GM19463 (cell line): ENCODE results near the gene CREB5.
"Not testable (repeated sequence)": the region's sequence is repeated elsewhere in the genome, so short reads cannot be mapped to it uniquely, and the experiment has no call there.

Experiments
- ATAC-seq: cut with Tn5 transposase; IDR thresholded peaks from one replicate; pipeline ENCODE4 v1.9.1; 2021; ENCODE audit warnings: mild to moderate bottlenecking, moderate library complexity; ENCODE audit not compliant: unreplicated experiment

Gene CREB5

DNA sequence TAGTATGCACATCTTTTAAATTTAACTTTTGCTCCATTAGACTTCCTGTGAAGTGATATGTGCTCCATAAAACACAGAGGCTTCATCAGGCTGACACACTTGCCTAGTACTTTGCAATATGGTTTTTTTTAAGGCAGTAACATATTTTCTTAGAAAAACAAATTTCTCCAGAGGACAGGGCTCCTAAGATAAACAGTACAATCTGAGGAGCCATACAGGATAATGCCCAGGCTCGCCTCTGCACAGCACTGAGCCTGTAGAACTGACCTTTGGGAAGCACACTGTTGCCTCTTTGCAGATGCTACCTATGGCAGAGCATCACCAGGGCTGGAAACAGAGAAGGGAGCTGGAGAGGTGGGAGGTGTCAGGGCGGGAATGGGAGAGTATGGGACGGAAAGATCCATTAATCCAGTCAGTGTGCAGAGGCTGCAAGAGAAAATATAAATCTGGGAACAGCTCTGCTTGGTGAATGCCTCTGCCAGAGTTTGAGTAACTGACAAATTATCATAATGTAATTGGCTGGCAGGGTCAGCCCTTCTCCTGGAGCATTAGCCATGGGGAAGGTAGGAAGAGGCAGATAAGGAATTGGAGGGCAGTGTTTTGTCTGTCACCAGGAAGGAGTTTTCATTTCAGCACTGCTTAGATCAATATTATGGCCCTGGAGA is 132.3 kb downstream of the CREB5 start:
- ATAC-seq = no peak

DNA sequence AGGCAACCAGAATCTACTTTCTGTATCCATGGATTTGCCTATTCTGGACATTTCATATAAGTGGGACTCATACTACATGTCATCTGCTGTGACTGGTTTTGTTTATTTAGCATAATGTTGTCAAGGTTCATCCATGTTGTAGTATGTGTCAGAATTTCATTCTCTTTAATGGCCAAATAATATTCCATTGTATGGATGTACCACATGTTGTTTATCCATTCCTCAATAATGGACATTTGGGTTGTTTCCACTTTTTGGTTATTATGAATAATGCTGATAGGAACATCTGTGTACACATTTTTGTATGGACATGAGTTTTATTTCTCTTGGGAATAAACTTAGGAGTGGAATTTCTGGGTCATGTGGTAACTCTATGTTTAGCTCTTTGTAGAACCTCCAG is 133.7 kb downstream of the CREB5 start:
- ATAC-seq = no peak

DNA sequence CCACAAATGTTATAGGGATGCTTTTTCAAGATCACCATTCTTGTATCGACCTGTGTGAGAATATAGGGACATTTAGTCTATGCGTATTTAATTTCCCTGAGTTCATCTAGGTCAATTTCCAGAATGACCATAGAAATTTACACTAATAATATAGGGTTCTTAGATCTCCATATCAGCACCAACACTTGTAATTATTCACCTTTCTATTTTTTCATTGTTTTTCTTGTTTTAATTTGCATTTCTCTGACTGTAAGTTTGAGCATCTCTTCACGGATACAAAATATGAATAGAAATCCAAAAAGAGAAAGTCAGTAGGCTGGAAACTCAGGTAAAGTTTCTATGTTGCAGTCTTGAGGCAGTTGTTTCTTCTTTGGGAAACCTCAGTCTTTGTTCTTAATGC is 134.8 kb downstream of the CREB5 start:
- ATAC-seq = no peak

DNA sequence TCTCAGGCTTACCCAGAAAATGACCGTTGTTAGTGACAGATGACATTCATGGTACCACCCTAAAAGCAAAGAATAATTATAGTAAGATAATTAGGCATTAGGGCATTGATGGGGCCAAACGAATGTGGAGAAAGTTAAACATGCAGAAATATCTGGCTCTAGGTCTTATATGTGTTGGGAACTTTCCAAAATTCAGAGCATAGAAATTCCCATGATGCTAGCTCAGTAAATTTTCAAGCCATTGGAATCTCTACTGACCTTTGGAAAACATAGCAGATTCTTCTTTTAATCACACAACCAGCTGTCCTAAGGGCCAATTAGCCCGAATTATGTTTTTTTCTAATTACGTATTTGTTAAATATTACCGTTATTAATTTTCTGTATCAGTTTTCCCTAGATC is 136.1 kb downstream of the CREB5 start:
- no peak for ATAC-seq

DNA sequence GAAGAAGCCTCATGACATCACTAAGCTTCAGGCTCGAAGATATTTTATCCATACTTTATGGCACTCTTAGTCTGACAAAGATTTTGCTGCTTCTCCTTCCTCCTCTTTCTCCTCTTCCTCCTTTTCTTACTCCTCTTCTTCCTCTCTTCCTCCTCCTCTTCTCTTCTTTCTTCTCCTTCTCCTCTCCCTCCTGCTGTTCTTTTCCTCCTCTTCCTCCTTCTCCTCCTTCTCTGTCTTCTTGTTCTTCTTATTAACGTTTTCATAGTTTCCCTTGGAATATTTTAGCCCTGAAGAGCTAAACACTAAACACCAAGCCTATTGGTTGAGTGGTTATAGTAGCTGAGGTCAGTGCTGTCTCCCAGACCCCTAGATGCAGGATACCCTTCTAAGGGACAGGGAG is 137.7 kb downstream of the CREB5 start:
- ATAC-seq = no peak

DNA sequence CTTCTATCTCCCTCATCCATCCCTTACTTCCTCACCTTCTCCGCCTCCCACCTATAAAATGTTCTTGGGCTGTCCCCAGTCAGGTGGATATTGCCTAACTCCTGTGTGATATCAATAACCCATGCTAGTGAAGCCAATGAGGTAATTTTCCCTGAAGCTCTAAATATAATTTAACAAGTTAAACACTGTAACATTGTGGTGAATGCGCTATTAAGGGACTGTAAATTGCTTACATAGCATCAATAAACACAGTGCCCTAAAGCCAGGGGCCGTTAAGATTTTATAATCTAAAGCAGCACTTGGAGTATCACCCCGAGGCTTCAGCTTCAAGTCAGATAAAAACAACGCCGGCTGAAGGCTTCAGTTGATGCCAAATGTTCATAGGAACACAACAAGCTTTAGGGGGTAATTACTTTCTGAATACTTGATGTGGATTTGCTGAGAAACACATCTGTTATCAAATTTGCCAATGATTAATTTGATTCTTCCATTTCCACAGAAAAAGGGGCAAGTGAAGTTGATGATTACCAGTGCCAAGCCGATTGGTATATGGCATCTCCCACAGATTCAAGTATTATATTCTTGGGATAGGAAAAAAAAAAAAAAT is 138.4 kb downstream of the CREB5 start:
- ATAC-seq = no peak

DNA sequence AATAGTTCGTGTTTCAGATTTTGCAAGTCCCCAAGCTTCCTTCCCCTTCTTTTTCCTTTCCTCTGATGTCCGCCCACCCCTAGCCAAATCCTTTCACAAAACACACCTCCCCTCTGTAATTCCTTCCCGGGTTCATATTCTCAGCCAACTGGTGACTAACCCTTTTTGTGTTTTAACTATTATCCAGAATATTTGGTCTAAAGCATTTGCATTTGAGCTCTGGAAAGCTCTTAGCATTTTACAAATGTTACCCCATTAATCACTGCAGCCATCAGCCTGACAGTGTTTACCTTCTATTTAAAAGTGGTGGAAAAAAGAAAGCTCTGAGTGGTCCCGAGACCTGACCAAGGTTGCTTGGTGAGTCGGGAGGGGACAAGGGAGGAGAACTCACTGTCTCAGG is 139.0 kb downstream of the CREB5 start:
- ATAC-seq = no peak

DNA sequence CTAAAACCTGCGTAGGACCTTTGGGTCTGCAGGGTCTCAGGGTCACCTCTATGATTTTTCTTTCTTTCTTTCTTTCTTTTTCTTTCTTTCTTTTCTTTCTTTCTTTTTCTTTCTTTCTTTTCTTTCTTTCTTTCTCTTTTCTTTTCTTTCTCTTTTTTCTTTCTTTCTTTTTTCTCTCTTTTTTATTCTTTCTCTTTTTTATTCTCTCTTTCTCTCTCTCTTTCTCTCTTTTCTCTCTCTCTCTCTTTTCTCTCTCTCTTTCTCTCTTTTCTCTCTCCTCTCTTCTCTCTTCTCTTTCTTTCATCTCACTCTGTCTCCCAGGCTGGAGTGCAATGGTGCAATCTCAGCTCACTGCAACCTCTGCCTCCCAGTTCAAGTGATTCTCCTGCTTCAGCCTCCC is 139.4 kb downstream of the CREB5 start:
- not testable (repeated sequence) for ATAC-seq

DNA sequence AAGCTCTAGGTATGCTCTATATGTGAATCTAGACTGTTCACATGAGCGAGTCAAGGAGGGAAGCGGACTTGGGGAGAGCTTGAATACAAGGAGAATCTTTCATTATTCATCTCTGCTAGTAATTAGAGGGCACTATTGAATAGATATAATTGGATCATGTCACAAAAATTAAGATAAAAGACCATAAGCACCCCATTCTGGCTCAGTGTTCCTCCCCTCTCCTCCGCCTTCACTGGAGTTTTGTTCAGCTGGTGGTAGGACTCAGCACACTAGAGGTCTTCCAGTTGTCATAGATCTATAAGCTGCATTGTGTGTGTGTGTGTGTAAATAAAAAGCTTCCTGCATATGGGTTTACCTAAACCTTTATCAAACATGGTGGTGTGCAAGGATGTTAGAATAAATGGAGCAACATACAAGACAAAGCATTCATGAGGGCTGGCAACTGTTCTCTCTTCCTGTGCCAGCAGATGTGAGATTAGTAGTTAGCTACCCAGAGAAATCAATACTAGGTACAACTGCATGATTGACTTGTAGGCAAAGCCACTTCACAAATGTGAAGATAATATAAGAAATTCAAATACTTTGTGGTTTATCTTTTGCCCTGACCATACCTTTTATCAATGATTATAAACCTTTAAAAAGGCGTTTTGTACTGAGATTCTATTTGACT is 142.6 kb downstream of the CREB5 start:
- ATAC-seq = no peak

DNA sequence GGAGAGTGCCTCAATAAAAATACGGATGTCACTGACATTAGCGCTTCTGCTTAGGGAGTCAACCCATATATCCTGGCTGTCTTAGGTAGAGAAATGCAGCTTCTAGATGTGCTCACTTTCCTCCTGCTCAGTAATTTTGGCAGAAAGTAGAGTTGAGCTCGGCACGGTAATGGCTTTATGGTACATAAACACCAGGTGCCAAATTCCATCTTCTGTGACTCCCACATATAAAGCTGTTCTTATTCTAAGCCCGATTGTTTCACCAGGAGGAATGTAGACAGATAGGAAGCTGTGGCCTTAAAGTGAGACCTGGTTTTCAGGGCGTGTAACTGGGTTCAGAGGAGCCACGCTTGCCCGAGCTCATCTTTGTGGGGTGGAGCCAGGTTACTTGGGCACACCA is 143.7 kb downstream of the CREB5 start:
- no peak for ATAC-seq

DNA sequence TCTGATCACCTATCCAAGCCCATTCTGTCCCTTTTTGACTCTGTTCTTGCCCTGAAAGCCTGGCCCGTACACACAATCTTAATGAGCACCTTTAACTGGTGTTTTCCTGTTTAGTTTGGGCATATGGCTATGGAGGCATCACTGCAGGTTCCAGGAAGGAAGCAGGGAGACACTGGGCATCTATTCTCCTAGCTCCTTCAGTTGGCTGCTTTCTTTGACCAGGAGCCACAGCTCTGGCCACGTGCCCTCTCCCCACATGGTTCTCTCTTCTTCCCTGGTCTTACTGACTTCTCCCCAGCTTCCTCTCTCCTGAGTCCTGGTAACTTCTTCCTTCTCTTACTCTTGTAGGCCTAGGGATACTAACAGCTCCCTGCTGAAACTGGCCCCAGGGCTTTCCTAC is 144.4 kb downstream of the CREB5 start:
- no peak for ATAC-seq

DNA sequence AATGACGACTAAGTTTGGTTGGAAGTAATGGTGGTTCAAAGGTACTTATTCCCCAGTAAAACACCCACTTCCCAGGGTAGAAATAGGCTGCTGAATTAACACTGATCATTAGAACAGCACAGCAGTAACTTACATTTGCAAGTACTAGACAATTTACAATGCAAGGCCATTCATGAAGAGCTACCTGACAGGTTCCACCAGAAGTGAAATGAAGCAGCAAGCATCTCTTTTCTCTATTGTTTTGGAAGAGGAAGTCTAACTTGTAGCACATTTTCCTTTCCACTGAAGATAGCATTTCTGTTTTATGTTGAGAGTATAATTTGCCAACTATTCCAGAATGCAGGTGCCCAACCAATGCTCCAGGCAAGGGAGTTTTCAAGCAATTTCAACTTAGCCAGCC is 145.9 kb downstream of the CREB5 start:
- ATAC-seq = no peak

DNA sequence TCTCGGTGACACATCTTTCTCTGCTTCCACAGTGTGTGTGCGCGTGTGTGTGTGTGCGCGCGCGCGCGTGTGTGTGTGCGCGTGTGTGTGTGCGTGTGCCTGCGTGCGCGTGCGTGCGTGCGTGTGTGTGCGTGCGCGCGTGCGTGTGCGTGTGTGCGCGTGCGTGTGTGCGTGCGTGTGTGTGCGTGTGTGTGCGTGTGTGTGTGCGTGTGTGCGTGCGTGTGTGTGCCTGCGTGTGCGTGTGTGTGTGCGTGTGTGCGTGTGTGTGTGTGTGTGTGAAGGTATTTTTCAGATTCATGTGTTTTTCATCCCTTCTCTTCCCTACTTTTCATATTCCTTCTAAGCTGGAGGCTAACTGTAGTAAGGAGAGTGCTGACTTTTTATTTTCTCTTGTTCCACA is 148.4 kb downstream of the CREB5 start:
- no peak for ATAC-seq

DNA sequence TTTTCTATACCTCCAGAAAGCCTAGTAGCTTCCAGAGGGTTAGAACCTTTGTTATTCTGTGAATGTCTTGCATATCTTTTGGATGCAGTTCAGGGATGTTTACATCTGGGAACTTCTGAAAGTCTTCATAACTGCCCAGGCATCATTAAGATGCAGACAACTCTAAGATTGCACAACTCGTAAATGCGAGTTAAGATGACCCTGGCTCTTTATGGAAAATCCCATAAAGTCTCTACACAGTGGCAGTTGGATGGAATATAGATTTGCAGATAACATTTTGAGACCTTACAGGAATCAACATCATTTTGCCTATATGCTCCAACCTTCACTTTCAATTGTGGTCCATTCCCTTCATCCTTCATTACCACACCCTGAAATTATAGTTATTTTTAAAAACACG is 151.7 kb downstream of the CREB5 start:
- ATAC-seq = no peak

DNA sequence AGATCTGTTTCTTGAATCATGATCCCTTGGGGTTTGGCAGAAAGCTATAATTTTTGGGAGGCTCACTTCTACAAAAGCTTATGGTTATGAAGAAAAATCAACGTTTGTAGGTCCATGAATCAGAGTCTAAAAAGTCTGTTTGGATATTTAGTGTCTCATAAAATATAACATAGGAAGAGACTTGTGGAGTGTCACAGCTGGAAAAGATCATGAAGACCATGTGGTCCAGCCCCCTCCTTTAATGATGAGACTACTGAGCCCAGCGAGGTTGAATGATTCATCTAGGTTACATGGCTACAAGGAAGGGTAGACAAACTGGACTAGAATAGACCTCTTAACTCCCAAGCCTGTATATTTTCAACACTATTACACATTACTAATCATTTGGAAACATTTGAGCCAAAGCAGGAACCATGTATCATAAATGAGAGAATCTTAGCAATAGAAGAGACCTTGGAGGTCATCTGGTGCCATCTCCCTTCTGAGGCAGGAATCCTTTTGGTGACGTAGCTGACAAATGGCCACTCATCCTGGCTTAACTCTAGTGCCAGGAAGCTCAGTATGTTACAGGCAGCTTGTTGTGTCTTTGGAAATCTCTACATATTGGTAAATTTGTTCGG is 152.5 kb downstream of the CREB5 start:
- no peak for ATAC-seq

DNA sequence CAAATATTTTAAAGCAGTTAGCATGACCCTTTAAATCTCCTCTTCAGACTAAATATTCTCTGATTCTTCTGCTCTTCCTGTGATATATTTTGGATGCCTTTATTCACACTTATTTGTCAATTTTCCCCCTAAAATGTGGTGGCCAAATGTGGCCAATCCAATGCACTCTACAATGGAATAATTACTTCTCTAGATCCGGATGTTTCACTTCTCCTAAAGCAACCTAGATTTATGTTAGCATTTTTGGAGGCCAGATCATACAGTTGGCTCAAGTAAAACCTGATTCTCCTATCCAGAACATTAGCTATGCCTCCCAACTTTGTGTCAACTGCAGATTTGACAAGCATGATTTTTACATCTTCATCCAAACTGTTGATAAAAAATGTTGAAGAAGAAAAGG is 153.7 kb downstream of the CREB5 start:
- ATAC-seq = no peak

DNA sequence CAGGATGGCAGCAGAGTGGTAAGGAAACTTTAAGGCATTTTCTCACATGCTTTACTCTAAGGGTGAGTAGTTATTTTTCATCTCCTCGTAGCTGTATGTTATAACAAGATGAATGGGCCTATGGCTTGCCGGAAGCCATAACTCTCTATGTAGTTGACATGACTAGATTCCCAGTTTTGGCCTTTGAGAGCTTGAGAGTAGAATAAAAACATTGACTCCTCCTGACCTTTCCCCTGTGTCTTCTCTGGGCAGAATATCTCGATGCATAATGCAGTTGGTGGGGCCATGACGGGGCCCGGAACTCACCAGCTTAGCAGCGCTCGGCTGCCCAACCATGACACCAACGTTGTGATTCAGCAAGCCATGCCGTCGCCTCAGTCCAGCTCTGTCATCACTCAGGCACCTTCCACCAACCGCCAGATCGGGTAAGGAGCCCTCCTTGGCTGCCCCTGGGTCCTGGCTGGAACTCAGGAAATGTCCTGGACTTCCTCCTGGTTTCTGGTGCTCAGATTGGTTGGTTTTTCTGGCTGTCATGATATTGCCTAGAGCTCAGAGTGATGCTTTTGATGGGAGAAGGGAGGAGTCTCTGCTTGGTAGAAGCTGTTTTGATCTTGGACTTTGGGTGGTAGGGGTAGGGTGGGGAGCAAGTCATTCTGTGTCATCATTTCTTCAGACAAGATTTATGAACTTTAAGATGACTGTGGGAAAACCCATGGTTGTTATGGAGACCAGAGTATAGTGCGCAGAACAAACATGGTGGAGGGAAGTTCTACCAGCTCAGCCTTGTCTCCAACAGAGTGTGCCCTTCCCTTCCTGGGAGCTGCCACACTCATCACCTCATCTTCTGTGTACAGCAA is 158.0 kb downstream of the CREB5 start:
- ATAC-seq = peak; percentile 86

DNA sequence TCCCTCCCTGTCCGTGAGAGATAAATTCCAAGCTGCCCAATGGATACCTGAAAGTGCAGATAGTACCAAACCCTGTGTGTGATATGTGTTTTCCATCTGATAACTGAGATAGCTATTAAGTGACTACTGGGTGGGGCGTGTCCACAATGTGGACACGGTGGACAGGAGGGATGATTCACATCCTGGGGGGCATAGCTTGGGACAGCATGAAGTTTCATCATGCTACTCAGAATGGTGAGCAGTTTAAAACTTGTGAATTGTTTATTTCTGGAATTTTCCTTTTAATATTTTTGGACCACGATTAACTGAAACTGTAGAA is 158.6 kb downstream of the CREB5 start:
- no peak for ATAC-seq

DNA sequence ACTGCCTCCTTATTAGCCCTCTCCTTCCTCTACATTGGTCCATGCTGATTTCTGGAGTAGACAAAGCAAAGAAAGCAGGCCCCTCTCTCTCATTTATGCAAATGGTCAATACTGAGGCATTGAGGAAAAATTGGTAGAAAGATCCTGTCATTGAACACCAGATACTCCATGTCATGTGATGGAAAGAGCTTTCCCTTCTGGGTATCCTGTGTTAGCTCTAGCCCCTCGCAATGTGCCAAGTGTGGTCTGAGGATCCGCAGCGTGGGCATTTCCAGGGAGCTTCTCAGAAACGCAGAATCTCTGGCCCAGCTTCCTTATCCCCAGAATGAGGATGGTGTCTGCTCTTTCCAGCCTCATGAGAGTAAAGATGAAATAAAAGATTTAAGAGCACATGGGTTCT is 159.1 kb downstream of the CREB5 start:
- ATAC-seq = no peak

DNA sequence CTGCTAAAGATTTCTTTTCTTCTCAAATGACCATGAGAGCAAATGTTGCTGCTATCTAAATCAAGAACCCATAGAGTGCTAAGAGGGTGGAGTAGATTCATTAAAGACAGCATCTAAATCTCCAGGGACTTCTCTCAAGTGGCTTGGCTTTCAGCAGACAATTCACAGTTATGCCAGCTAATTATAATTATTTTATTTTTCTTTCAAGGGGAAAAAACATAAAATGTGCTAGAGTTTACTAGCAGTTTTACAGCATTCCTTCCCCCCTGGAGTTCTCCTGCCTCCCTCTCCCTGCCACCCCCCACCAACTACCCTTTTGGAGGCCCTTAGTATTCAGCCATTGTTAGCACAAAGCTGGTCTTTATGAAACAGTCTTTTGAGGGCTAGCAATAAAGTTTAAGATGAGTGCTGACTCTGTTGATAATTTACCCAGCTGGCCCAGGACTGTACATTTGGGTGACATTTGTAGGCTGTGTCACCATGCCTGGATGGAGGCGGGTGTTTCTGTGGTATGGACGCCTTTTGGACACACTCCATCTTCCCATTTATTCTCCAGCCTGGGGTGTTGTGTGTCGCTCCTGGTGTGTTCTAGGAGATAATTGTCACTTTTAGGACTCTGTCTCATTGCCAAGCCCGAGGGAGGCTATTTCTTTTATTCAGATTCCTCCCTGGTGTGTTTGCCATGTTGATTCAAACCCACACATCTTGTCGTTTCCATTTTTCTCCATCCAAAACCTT is 160.2 kb downstream of the CREB5 start:
- ATAC-seq = no peak
